NCI-H2227 treated with DMSO at 0.1 percent for 48 hours (cell line): Measurements from ENCODE around the gene CUX1.
"Not testable (repeated sequence)": the region's sequence is repeated elsewhere in the genome, so short reads cannot be mapped to it uniquely, and the experiment has no call there.

Experiments used
- DNase-seq: peaks from one replicate; lab custom pipeline; 2025; lab: John Stamatoyannopoulos, UW

CUX1 gene

GRCh38 chr7:101826081-101826835, 8.8 kb downstream of the CUX1 start:
- DNase-seq, result no peak

GRCh38 chr7:101828301-101829020, 11.0 kb downstream of the CUX1 start:
- DNase-seq, result no peak

GRCh38 chr7:101829374-101829773, 11.9 kb downstream of the CUX1 start:
- DNase-seq, result no peak

- no peak for DNase-seq
Observed at GRCh38 chr7:101829821-101830220, 12.4 kb downstream of the CUX1 start.

GRCh38 chr7:101831396-101831795, 14.0 kb downstream of the CUX1 start:
- DNase-seq, result not testable (repeated sequence)

GRCh38 chr7:101832205-101832631, 14.8 kb downstream of the CUX1 start:
- no peak for DNase-seq

- DNase-seq, result no peak
Observed at GRCh38 chr7:101832685-101833375, 15.4 kb downstream of the CUX1 start.

- no peak for DNase-seq
Observed at GRCh38 chr7:101833799-101834198, 16.4 kb downstream of the CUX1 start.

GRCh38 chr7:101835136-101835535, 17.7 kb downstream of the CUX1 start:
- DNase-seq, result no peak

- DNase-seq, result not testable (repeated sequence)
Observed at GRCh38 chr7:101837433-101837832, 20.0 kb downstream of the CUX1 start.

GRCh38 chr7:101838837-101839483, 21.5 kb downstream of the CUX1 start:
- DNase-seq, result no peak

- no peak for DNase-seq
Observed at GRCh38 chr7:101841328-101841727, 23.9 kb downstream of the CUX1 start.

- DNase-seq, result no peak
Observed at GRCh38 chr7:101843293-101844271, 26.2 kb downstream of the CUX1 start.

- DNase-seq, result no peak
Observed at GRCh38 chr7:101845974-101846373, 28.5 kb downstream of the CUX1 start.

GRCh38 chr7:101846800-101847538, 29.5 kb downstream of the CUX1 start:
- no peak for DNase-seq

GRCh38 chr7:101848208-101848951, 31.0 kb downstream of the CUX1 start:
- DNase-seq, result no peak

GRCh38 chr7:101849314-101849713, 31.9 kb downstream of the CUX1 start:
- DNase-seq, result not testable (repeated sequence)

GRCh38 chr7:101852364-101852763, 34.9 kb downstream of the CUX1 start:
- DNase-seq, result not testable (repeated sequence)

- DNase-seq, result no peak
Observed at GRCh38 chr7:101853684-101854083, 36.3 kb downstream of the CUX1 start.
